Panc1 (cell line): Measurements from ENCODE around the gene BCAS3.
A peak's percentile ranks its signal among the peaks of the same experiment; 100 is the strongest.

Experiments
- TF ChIP-seq, protein P1 (sequence below): fragments of 450-650 bp; IDR thresholded peaks from 2 replicates; pipeline ENCODE4 v1.5.1; 2017; ENCODE audit warnings: mild to moderate bottlenecking
- TF ChIP-seq, protein P2 (sequence below), 2 experiments: IDR thresholded peaks; 2 replicates each; pipeline ENCODE4 v1.6.1; 2011 to 2012; ENCODE audit warnings: low read depth in 2 of 2, control low read depth in 1 of 2, low read length in 1 of 2, mild to moderate bottlenecking in 1 of 2, moderate library complexity in 1 of 2; ENCODE audit not compliant: insufficient read depth in 1 of 2

DNA sequence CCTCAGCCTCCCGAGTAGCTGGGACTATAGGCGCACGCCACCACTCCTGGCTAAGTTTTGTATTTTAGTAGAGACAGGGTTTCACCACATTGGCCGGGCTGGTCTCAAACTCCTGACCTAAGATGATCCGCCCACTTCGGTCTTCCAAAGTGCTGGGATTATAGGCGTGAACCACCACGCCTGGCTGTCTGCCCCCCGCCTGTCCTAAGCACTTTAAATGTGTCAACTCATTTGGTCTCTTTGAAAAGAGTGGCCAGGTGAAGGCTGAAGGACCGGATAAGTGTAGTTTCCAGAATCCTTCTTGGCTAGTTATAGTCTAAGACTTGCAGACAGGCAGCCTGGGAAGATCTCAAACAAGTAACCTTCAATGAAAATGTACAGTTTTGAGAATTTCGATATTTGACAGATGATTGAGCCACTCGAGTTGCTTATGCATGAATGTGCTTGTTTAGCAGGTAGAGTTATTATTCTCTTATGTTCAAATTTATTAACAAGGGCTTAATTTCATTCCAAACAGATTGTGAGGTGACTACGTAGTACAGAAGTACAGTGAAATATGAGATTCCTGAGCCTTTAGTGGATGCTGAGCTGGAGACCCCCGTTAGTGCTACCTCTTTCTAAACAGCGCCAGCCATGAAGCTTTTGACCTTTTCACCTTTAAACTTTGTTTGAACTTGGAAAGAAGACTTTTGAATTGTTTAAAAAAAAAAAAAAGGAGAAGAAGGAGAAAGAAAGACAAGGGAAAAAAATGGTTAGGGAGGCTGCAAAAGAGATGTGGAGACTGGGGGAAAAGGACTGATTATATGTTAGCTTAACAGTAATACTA lies 557.6 kb downstream of the BCAS3 start:
- TF ChIP-seq, protein P1, sequence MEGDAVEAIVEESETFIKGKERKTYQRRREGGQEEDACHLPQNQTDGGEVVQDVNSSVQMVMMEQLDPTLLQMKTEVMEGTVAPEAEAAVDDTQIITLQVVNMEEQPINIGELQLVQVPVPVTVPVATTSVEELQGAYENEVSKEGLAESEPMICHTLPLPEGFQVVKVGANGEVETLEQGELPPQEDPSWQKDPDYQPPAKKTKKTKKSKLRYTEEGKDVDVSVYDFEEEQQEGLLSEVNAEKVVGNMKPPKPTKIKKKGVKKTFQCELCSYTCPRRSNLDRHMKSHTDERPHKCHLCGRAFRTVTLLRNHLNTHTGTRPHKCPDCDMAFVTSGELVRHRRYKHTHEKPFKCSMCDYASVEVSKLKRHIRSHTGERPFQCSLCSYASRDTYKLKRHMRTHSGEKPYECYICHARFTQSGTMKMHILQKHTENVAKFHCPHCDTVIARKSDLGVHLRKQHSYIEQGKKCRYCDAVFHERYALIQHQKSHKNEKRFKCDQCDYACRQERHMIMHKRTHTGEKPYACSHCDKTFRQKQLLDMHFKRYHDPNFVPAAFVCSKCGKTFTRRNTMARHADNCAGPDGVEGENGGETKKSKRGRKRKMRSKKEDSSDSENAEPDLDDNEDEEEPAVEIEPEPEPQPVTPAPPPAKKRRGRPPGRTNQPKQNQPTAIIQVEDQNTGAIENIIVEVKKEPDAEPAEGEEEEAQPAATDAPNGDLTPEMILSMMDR, result no peak
- TF ChIP-seq, protein P2, sequence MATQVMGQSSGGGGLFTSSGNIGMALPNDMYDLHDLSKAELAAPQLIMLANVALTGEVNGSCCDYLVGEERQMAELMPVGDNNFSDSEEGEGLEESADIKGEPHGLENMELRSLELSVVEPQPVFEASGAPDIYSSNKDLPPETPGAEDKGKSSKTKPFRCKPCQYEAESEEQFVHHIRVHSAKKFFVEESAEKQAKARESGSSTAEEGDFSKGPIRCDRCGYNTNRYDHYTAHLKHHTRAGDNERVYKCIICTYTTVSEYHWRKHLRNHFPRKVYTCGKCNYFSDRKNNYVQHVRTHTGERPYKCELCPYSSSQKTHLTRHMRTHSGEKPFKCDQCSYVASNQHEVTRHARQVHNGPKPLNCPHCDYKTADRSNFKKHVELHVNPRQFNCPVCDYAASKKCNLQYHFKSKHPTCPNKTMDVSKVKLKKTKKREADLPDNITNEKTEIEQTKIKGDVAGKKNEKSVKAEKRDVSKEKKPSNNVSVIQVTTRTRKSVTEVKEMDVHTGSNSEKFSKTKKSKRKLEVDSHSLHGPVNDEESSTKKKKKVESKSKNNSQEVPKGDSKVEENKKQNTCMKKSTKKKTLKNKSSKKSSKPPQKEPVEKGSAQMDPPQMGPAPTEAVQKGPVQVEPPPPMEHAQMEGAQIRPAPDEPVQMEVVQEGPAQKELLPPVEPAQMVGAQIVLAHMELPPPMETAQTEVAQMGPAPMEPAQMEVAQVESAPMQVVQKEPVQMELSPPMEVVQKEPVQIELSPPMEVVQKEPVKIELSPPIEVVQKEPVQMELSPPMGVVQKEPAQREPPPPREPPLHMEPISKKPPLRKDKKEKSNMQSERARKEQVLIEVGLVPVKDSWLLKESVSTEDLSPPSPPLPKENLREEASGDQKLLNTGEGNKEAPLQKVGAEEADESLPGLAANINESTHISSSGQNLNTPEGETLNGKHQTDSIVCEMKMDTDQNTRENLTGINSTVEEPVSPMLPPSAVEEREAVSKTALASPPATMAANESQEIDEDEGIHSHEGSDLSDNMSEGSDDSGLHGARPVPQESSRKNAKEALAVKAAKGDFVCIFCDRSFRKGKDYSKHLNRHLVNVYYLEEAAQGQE (IDR thresholded peaks at IDR 0.05; ENCODE audit: insufficient read depth in 1 of 2, low read depth in 2 of 2, low read length in 1 of 2), result 0 out of 4 replicates have a peak, but pooled peaks of 1 of the 2 experiments have one; percentile 35
